Upper lobe of left lung (tissue), 6 donors: ENCODE results near the gene RTL1. TPM values are rescaled to one million over a fixed set of nuclear protein-coding genes. Genes with fewer than 3 reads are reported as not detected.

Experiments used
- ATAC-seq, 2 donors: fragments of 200-7000 bp; cut with Tn5 transposase; one replicate each; pipeline ENCODE4 v1.9.1; 2022; ENCODE audit warnings: mild to moderate bottlenecking in 2 of 2, moderate library complexity in 2 of 2; ENCODE audit not compliant: low FRiP score in 2 of 2
- DNase-seq, 2 donors: peaks; one replicate each; pipeline ENCODE4 v3.0.0-alpha.2; 2019 to 2020
- H3K27ac ChIP-seq, 4 donors: fragments of 200-600 bp; sonication (generic); one replicate each; pipeline ENCODE4 v1.5.1; 2016 to 2019
- H3K27me3 ChIP-seq, 4 donors: fragments of 200-600 bp; sonication (generic); one replicate each; pipeline ENCODE4 v1.5.1; 2017 to 2019
- H3K36me3 ChIP-seq, 4 donors: fragments of 200-600 bp; sonication (generic); one replicate each; pipeline ENCODE4 v1.5.1; 2016 to 2019
- H3K4me1 ChIP-seq, 4 donors: fragments of 200-600 bp; sonication (generic); one replicate each; pipeline ENCODE4 v1.5.1; 2018 to 2019
- H3K4me3 ChIP-seq, 4 donors: fragments of 200-600 bp; sonication (generic); one replicate each; pipeline ENCODE4 v1.5.1; 2017 to 2019; ENCODE audit warnings: mild to moderate bottlenecking in 2 of 4, moderate library complexity in 1 of 4
- H3K9me3 ChIP-seq, 4 donors: fragments of 200-600 bp; sonication (generic); one replicate each; pipeline ENCODE4 v1.5.1; 2018 to 2019
- CTCF ChIP-seq, 6 experiments: fragments of 450-650 bp in 4 of 6; fragments of 200-600 bp in 2 of 6; sonication (generic) in 2 of 6; IDR thresholded peaks; one replicate each; pipeline ENCODE4 v1.5.1; 2016 to 2019; ENCODE audit warnings: antibody characterized with exemption in 6 of 6
- EP300 ChIP-seq, 4 donors: sonication (generic); formaldehyde crosslinking; IDR thresholded peaks; one replicate each; pipeline ENCODE4 v1.5.1; 2017; ENCODE audit warnings: antibody characterized with exemption in 4 of 4, control low read depth in 2 of 4
- POLR2A ChIP-seq, 4 donors: fragments of 450-650 bp; IDR thresholded peaks; one replicate each; pipeline ENCODE4 v1.5.1; 2016 to 2017; ENCODE audit warnings: antibody characterized with exemption in 4 of 4, mild to moderate bottlenecking in 2 of 4
- POLR2AphosphoS5 ChIP-seq, 2 donors: sonication (generic); formaldehyde crosslinking; IDR thresholded peaks; one replicate each; pipeline ENCODE4 v1.5.1; 2017; ENCODE audit warnings: antibody characterized with exemption in 2 of 2
- WGBS, 2 donors: methylation state at CpG; one replicate each; pipeline ENCODE4 v1.1.5; 2017 to 2018; 5-methylcytosine and 5-hydroxymethylcytosine counted together
- total RNA-seq, 6 donors: library from RNA; depleted of rRNA in 4 of 6; stranded (reverse); fragments of >200 nt in 4 of 6; gene quantifications; one replicate each; pipeline versions ENCODE4 v1.1.0 to v1.2.1, GENCODE V29; 2016 to 2021
- donor health status: DM: no; HTN: no; CAD: no; lungs with moderate emphysema.
- donor health status: DM: no; HTN: yes; CAD: no; lungs with severe emphysema.

The RTL1 gene
- total RNA-seq, 6 donors from 2014 or later: not detected

- Histone ChIP-seq H3K4me1 (no peaks in the 10 kb centered on the region), H3K27me3 (no peaks in the 10 kb centered on the region), H3K9me3 (no peaks in the 10 kb centered on the region), H3K36me3 (no peaks in the 10 kb centered on the region), H3K4me3 (no peak overlapping the region), H3K27ac (no peak overlapping the region)
- WGBS, 2 donors: 82 to 88% methylated on average over 25 to 26 of the region's 26 CpGs
- DNase-seq: no peak
- no peak for TF ChIP-seq EP300 (IDR thresholded peaks at IDR 0.05)
- no peak for ATAC-seq
These were observed 66.3 kb downstream of the RTL1 start for GRCh38 chr14:100836941-100837804.

GRCh38 chr14:100836311-100836805 is 67.2 kb downstream of the RTL1 start:
- TF ChIP-seq EP300 (IDR thresholded peaks at IDR 0.05) (no peak), CTCF (IDR thresholded peaks at IDR 0.05) (no peak), POLR2A (IDR thresholded peaks at IDR 0.05) (no peak), POLR2AphosphoS5 (IDR thresholded peaks at IDR 0.05) (no peak)
- WGBS, 2 donors: 85 to 91% methylated on average over 11 to 12 of the region's 12 CpGs
- no peak for ATAC-seq

GRCh38 chr14:100835548-100836310 is 67.8 kb downstream of the RTL1 start:
- Histone ChIP-seq H3K27me3 (no peaks in the 10 kb centered on the region), H3K27ac (no peak overlapping the region), H3K4me3 (no peak overlapping the region), H3K36me3 (no peaks in the 10 kb centered on the region), H3K9me3 (no peaks in the 10 kb centered on the region), H3K4me1 (no peaks in the 10 kb centered on the region)
- WGBS, 2 donors: 87% methylated on average over 22 to 24 of the region's 24 CpGs
- DNase-seq (no peak), ATAC-seq (no peak)
- no peak for TF ChIP-seq POLR2AphosphoS5 (IDR thresholded peaks at IDR 0.05)
- no peak for TF ChIP-seq EP300 (IDR thresholded peaks at IDR 0.05)

More at GRCh38 chr14:100836311-100836805, 67.2 kb downstream of the RTL1 start:
- H3K36me3 ChIP-seq: no peaks in the 10 kb centered on the region
- H3K4me1 ChIP-seq: no peaks in the 10 kb centered on the region
- H3K4me3 ChIP-seq: no peak overlapping the region
- DNase-seq: no peak
- H3K9me3 ChIP-seq: no peaks in the 10 kb centered on the region
- H3K27me3 ChIP-seq: no peaks in the 10 kb centered on the region
- no peak overlapping the region for H3K27ac ChIP-seq

- DNase-seq (no peak), ATAC-seq (no peak)
- Histone ChIP-seq H3K36me3 (no peaks in the 10 kb centered on the region), H3K9me3 (no peaks in the 10 kb centered on the region), H3K4me3 (no peak overlapping the region), H3K27ac (no peak overlapping the region), H3K27me3 (no peaks in the 10 kb centered on the region), H3K4me1 (no peaks in the 10 kb centered on the region)
- TF ChIP-seq POLR2A (IDR thresholded peaks at IDR 0.05): no peak
- no peak for TF ChIP-seq POLR2AphosphoS5 (IDR thresholded peaks at IDR 0.05)
- no peak for TF ChIP-seq CTCF (IDR thresholded peaks at IDR 0.05)
- TF ChIP-seq EP300 (IDR thresholded peaks at IDR 0.05): no peak
- WGBS, 2 donors: 86 to 87% methylated on average over 19 to 29 of the region's 29 CpGs
These were observed 68.6 kb downstream of the RTL1 start for GRCh38 chr14:100834794-100835547.

- Histone ChIP-seq H3K27me3 (no peaks in the 10 kb centered on the region), H3K36me3 (no peaks in the 10 kb centered on the region), H3K27ac (no peak overlapping the region), H3K9me3 (no peaks in the 10 kb centered on the region), H3K4me3 (no peak overlapping the region), H3K4me1 (no peaks in the 10 kb centered on the region)
- 88 to 89% methylated on average over 15 of the region's 15 CpGs for WGBS, 2 donors
- ATAC-seq: no peak
- TF ChIP-seq POLR2AphosphoS5 (IDR thresholded peaks at IDR 0.05): no peak
- no peak for TF ChIP-seq EP300 (IDR thresholded peaks at IDR 0.05)
- no peak for TF ChIP-seq CTCF (IDR thresholded peaks at IDR 0.05)
- TF ChIP-seq POLR2A (IDR thresholded peaks at IDR 0.05): no peak
- DNase-seq: no peak
These were observed 69.3 kb downstream of the RTL1 start for GRCh38 chr14:100834082-100834793.
